Right lobe of liver (tissue), 4 donors: ENCODE data around the gene BBX.

Experiments
- POLR2A ChIP-seq: fragments of 450-650 bp; IDR thresholded peaks from one replicate; pipeline ENCODE4 v1.6.1; 2017; ENCODE audit warnings: antibody characterized with exemption, mild to moderate bottlenecking
- TF ChIP-seq, protein P1 (sequence below), 4 donors: fragments of 200-600 bp in 3 of 4; fragments of 450-650 bp in 1 of 4; IDR thresholded peaks; one replicate each; pipeline versions ENCODE4 v1.5.1 to v1.8.0; 2016 to 2022; ENCODE audit warnings: antibody characterized with exemption in 4 of 4, mild to moderate bottlenecking in 2 of 4
- donor health status: DM: no; HTN: no; CAD: no.
- donor health status: DM: no; HTN: no; CAD: no.
- donor health status: DM: no; HTN: yes; CAD: no.

DNA sequence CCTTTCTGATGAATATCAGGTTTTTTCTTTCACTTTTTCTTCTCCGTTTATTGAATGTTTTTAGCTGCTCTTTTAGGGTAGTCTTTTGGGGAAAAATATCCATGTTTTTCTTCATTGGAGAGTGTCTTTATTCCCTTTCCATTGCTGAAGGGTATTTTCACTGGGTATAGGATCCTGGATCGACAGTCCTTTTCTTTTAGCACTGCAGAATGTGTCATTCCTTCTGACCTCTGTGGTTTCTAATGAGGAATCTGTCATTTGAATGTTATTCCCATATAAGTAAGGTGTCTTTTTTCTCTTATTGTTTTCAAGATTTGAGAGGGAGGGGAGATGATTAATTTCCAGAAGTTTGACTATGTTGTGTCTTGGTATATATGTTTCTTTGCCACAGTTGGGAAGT, 96.8 kb downstream of the BBX start:
- TF ChIP-seq, protein P1, sequence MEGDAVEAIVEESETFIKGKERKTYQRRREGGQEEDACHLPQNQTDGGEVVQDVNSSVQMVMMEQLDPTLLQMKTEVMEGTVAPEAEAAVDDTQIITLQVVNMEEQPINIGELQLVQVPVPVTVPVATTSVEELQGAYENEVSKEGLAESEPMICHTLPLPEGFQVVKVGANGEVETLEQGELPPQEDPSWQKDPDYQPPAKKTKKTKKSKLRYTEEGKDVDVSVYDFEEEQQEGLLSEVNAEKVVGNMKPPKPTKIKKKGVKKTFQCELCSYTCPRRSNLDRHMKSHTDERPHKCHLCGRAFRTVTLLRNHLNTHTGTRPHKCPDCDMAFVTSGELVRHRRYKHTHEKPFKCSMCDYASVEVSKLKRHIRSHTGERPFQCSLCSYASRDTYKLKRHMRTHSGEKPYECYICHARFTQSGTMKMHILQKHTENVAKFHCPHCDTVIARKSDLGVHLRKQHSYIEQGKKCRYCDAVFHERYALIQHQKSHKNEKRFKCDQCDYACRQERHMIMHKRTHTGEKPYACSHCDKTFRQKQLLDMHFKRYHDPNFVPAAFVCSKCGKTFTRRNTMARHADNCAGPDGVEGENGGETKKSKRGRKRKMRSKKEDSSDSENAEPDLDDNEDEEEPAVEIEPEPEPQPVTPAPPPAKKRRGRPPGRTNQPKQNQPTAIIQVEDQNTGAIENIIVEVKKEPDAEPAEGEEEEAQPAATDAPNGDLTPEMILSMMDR (IDR thresholded peaks at IDR 0.05): no peak
- TF ChIP-seq POLR2A: no peak
